Fibroblast of skin of left biceps (primary cell): ENCODE data around the gene SPECC1.
"Not testable (repeated sequence)": the region's sequence is repeated elsewhere in the genome, so short reads cannot be mapped to it uniquely, and the experiment has no call there.

Source experiments
- DNase-seq, 2 experiments: peaks; one replicate each; pipeline ENCODE4 v3.0.0-alpha.2; 2013; ENCODE audit warnings: low read depth in 2 of 2

SPECC1 gene

GRCh38 chr17:20009302-20010098 lies at the start of gene SPECC1:
SPECC1 (plus strand) TSS chr17:20009359; CDS start chr17:20096652, 87,293 bp downstream.
- no peak for DNase-seq

GRCh38 chr17:19962954-19963353 lies 46.2 kb upstream of the SPECC1 start:
- DNase-seq = not testable (repeated sequence)

- no peak for DNase-seq
Observed at GRCh38 chr17:19973156-19973555, 36.0 kb upstream of the SPECC1 start.

- DNase-seq = no peak
Observed at GRCh38 chr17:19975601-19976000, 33.6 kb upstream of the SPECC1 start.

- peak; percentile 56 to 60 for DNase-seq
Observed at GRCh38 chr17:19977293-19978208, 31.6 kb upstream of the SPECC1 start, which contains the start of gene AKAP10. AKAP10 (minus strand) TSS chr17:19977828; CDS start chr17:19977679, 149 bp downstream.

- DNase-seq = no peak
Observed at GRCh38 chr17:19978209-19978802, 30.9 kb upstream of the SPECC1 start.

- no peak for DNase-seq
Observed at GRCh38 chr17:19978805-19979211, 30.4 kb upstream of the SPECC1 start.

- DNase-seq = no peak
Observed at GRCh38 chr17:19979917-19980770, 29.0 kb upstream of the SPECC1 start.

- DNase-seq = no peak
Observed at GRCh38 chr17:19986941-19987861, 22.0 kb upstream of the SPECC1 start.

GRCh38 chr17:19987897-19988296 lies 21.3 kb upstream of the SPECC1 start:
- no peak for DNase-seq

- DNase-seq = no peak
Observed at GRCh38 chr17:19991252-19991885, 17.8 kb upstream of the SPECC1 start.

- DNase-seq = peak; percentile 42 to 47
Observed at GRCh38 chr17:19992803-19993713, 16.1 kb upstream of the SPECC1 start.

GRCh38 chr17:19996086-19996485 lies 13.1 kb upstream of the SPECC1 start:
- no peak for DNase-seq

GRCh38 chr17:19996502-19996901 lies 12.7 kb upstream of the SPECC1 start:
- DNase-seq = no peak

GRCh38 chr17:20008242-20009051 lies 712 bp upstream of the SPECC1 start:
- no peak for DNase-seq

- peak; percentile 9 to 15 for DNase-seq
Observed at GRCh38 chr17:20009052-20009301, 182 bp upstream of the SPECC1 start.

- DNase-seq = peak; percentile 2 to 6
Observed at GRCh38 chr17:20010099-20010863, 1.1 kb downstream of the SPECC1 start.
